AG04450 (cell line): Measurements from ENCODE around the gene ATP11A. TPM values are rescaled to one million over a fixed set of nuclear protein-coding genes. Genes with fewer than 3 reads are reported as not detected.

Source experiments
- CTCF ChIA-PET: fragments of 300-600, 350-600 bp; formaldehyde crosslinking; extraction: SDS; loops from one replicate; lab custom pipeline; 2022; ENCODE audit warnings: antibody characterized with exemption, inconsistent platforms; lab: Charles Lee
- POLR2A ChIA-PET: fragments of 350-600 bp; formaldehyde crosslinking; extraction: SDS; loops from one replicate; lab custom pipeline; 2021; ENCODE audit warnings: antibody characterized with exemption, inconsistent platforms; lab: Yijun Ruan, JAX
- DNase-seq: peaks from one replicate; pipeline ENCODE4 v3.0.0-alpha.2; 2011; ENCODE audit warnings: low read depth, low spot score
- H3K27ac ChIP-seq: one replicate; pipeline ENCODE4 v1.5.1; 2012; ENCODE audit warnings: low read depth, low read length, control low read depth
- H3K27me3 ChIP-seq: one replicate; pipeline ENCODE4 v1.6.0; 2012; ENCODE audit warnings: low read length; ENCODE audit not compliant: control insufficient read depth, insufficient read depth
- H3K4me3 ChIP-seq: 2 replicates; pipeline ENCODE4 v1.5.1; 2011; ENCODE audit warnings: mild to moderate bottlenecking, low read depth, low read length, control low read depth
- H3K9me3 ChIP-seq: 2 replicates; pipeline ENCODE4 v1.5.1; 2012; ENCODE audit warnings: low read length; ENCODE audit not compliant: control insufficient read depth, insufficient read depth
- CTCF ChIP-seq: IDR thresholded peaks from 2 replicates; pipeline ENCODE4 v1.5.1; 2011; ENCODE audit warnings: low read depth, low read length, control low read depth, inconsistent platforms
- polyA plus RNA-seq: library from polyadenylated mRNA; depleted of rRNA; stranded (reverse); fragments of >200 nt; gene quantifications from 2 replicates; pipeline ENCODE4 v1.2.3, GENCODE V29; 2011

ATP11A gene
- polyA plus RNA-seq, 1 experiment: 5.8 TPM

DNA sequence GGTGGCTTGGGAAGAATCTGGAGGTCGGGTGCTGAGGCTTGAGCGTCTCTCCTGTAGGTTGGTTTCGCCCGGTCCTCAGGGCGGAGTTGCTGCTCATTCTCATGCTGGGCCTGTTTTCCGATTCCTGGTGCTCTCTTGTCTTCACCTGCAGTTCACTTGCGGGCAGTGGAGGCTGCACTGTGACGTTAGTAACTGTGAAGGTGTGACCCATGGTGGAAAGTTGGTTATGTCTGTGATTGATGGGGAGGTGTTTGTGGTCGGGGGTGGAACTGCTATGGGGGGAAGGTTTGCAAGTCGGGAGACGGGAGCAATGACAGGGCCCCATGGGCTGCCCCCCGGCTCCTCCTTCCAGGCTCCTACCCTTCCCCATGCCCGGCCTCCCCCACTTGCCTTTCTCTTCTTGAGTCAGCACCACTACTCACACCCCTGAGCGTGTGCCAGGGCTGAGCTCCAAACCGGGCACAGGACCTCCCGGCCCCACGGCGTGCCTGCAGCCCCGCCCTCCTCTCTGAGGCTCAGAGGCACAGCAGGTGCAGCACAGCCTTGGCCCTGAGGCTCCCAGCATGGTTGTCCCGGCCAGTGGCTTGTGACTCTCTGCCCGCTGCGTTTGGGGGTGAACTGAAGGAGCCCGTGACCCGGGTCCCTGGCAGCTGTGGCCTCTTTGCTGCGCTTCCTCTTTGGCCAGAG is 79.1 kb downstream of the ATP11A start:
- no peak for TF ChIP-seq CTCF
- ChIA-PET CTCF (no interaction called here), POLR2A (no interaction called here)
- H3K9me3 ChIP-seq: peaks cover 9% of the 10 kb centered on the region; the same call in 1 of the 2 replicates
- H3K27ac ChIP-seq: no peak overlapping the region
- DNase-seq: no peak
- H3K4me3 ChIP-seq: no peak overlapping the region
- no peaks in the 10 kb centered on the region for H3K27me3 ChIP-seq

DNA sequence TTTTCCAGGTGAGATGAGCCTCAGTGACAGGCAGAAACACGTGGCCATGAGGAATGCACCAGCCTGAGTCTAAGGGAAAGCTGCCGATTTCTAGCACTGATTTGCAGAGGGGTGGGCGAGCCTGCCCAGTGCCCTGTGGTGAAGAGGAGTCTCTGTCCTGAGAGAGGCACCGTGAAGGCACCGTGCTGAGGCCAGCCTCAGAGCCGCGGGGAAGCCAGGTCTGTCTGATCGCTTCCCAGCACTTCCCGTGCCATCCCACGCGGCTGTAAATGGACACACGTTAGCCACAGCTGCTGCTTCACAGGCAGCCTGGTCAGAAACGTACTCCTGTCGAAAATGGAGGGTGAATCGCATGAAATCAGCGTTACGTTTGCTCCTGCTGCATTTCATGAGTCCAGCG is 79.8 kb downstream of the ATP11A start:
- ChIA-PET CTCF (no interaction called here), POLR2A (no interaction called here)
- no peak overlapping the region for H3K27ac ChIP-seq
- TF ChIP-seq CTCF: no peak
- H3K9me3 ChIP-seq: peaks cover 7% of the 10 kb centered on the region; the same call in 1 of the 2 replicates
- DNase-seq: no peak
- no peak overlapping the region for H3K4me3 ChIP-seq
- H3K27me3 ChIP-seq: no peaks in the 10 kb centered on the region

GRCh38 chr13:112770504-112770903 is 80.7 kb downstream of the ATP11A start:
- no peak for TF ChIP-seq CTCF
- CTCF ChIA-PET: no interaction called here
- Histone ChIP-seq H3K4me3 (no peak overlapping the region), H3K27ac (no peak overlapping the region), H3K9me3 (peaks cover 6% of the 10 kb centered on the region; the same call in 1 of the 2 replicates), H3K27me3 (no peaks in the 10 kb centered on the region)
- POLR2A ChIA-PET: no interaction called here
- DNase-seq: no peak

DNA sequence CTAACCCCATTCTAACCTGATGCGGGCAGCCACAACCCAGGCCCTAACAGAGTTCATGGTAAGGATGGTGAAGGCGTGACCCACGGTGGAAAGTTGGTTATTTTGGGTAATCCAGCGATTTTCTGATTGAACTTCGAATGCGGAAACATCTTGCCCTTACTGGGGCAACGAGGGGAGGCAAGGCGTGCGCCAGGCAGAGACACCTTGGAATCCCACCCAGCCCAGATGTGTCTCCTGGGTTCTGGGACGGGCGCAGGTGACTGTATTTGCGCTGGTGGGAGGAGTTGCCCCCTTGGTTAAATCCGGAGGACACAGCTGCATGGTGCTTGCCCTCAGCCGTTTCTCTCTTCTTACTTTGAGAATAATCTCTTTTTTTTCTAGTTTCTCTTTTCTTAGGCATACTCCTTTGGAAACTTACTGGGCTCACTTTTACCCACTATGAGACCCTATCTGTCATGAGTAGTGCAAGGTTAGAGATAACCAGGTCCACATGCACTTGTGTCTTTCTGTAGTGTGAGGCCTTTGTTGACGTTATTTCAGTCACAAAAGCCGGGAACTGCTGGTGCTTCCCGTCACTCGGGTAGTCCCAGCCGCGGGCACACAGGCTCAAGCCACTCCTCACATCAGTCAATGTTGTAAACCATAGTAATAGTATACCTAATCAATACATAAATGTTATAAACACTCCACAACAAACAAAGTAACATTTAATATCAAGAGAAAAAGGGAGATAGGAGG is 81.5 kb downstream of the ATP11A start:
- ChIA-PET CTCF (no interaction called here), POLR2A (no interaction called here)
- Histone ChIP-seq H3K27ac (no peak overlapping the region), H3K4me3 (no peak overlapping the region), H3K27me3 (no peaks in the 10 kb centered on the region), H3K9me3 (peaks cover 6% of the 10 kb centered on the region; the same call in 1 of the 2 replicates)
- no peak for DNase-seq
- TF ChIP-seq CTCF: no peak

GRCh38 chr13:112771877-112772538 is 82.2 kb downstream of the ATP11A start:
- ChIA-PET CTCF (no interaction called here), POLR2A (no interaction called here)
- no peak overlapping the region for H3K27ac ChIP-seq
- H3K9me3 ChIP-seq: peaks cover 6% of the 10 kb centered on the region; the same call in 1 of the 2 replicates
- TF ChIP-seq CTCF: no peak
- no peak for DNase-seq
- H3K27me3 ChIP-seq: no peaks in the 10 kb centered on the region
- H3K4me3 ChIP-seq: no peak overlapping the region
